HepG2 (cell line): ENCODE measurements around the gene LUC7L. TPM values are rescaled to one million over a fixed set of nuclear protein-coding genes. Genes with fewer than 3 reads are reported as not detected.
A peak's percentile ranks its signal among the peaks of the same experiment; 100 is the strongest.

Experiments
- CC2D1A ChIP-seq: sonication (generic); formaldehyde crosslinking; IDR thresholded peaks from 2 replicates; pipeline ENCODE4 v1.8.1; 2023; ENCODE audit warnings: mild to moderate bottlenecking, missing genetic modification reagents
- DMAP1 ChIP-seq: IDR thresholded peaks from 2 replicates; pipeline ENCODE4 v1.6.1; 2016
- DPF2 ChIP-seq: sonication (generic); formaldehyde crosslinking; IDR thresholded peaks from 2 replicates; pipeline ENCODE4 v1.4.0; 2020; ENCODE audit warnings: mild to moderate bottlenecking, low read depth, missing genetic modification reagents, borderline replicate concordance
- ELF4 ChIP-seq: sonication (generic); formaldehyde crosslinking; IDR thresholded peaks from 2 replicates; pipeline ENCODE4 v1.5.0; 2020; ENCODE audit warnings: missing genetic modification reagents, mild to moderate bottlenecking, moderate library complexity, borderline replicate concordance
- FOXA3 ChIP-seq: IDR thresholded peaks from 2 replicates; pipeline ENCODE4 v1.6.1; 2016; ENCODE audit warnings: missing genetic modification reagents, missing compliant biosample characterization
- HHEX ChIP-seq: IDR thresholded peaks from 2 replicates; pipeline ENCODE4 v1.6.1; 2016; ENCODE audit warnings: control low read depth
- MEIS1 ChIP-seq: sonication (generic); formaldehyde crosslinking; IDR thresholded peaks from 2 replicates; pipeline ENCODE4 v1.9.0; 2021; ENCODE audit warnings: mild to moderate bottlenecking, missing genetic modification reagents, moderate library complexity, borderline replicate concordance
- NFYB ChIP-seq: sonication (generic); formaldehyde crosslinking; IDR thresholded peaks from 2 replicates; pipeline ENCODE4 v1.4.0; 2020; ENCODE audit warnings: missing genetic modification reagents
- POLR2G ChIP-seq: fragments of 200-400 bp; formaldehyde crosslinking; IDR thresholded peaks from 2 replicates; pipeline ENCODE4 v1.6.1; 2018; ENCODE audit warnings: mild to moderate bottlenecking, low read depth, low read length, moderate library complexity
- RORA ChIP-seq: sonication (generic); formaldehyde crosslinking; IDR thresholded peaks from 2 replicates; pipeline ENCODE4 v1.5.0; 2020; ENCODE audit warnings: mild to moderate bottlenecking, missing genetic modification reagents, moderate library complexity
- SNAI1 ChIP-seq: sonication (generic); formaldehyde crosslinking; IDR thresholded peaks from 2 replicates; pipeline ENCODE4 v1.5.0; 2020; ENCODE audit warnings: mild to moderate bottlenecking, missing genetic modification reagents, borderline replicate concordance
- SSRP1 ChIP-seq: IDR thresholded peaks from 2 replicates; pipeline ENCODE4 v1.6.1; 2016; ENCODE audit warnings: control low read depth
- ZBTB38 ChIP-seq: sonication (generic); formaldehyde crosslinking; IDR thresholded peaks from 2 replicates; pipeline ENCODE4 v1.5.1; 2020; ENCODE audit warnings: mild to moderate bottlenecking, missing genetic modification reagents
- ZFP36L1 ChIP-seq: sonication (generic); formaldehyde crosslinking; IDR thresholded peaks from 2 replicates; pipeline ENCODE4 v1.8.0; 2022; ENCODE audit warnings: mild to moderate bottlenecking, missing genetic modification reagents, moderate library complexity
- ZNF768 ChIP-seq: sonication (generic); formaldehyde crosslinking; IDR thresholded peaks from 2 replicates; pipeline ENCODE4 v1.4.0; 2020; ENCODE audit warnings: missing genetic modification reagents
- ZNF781 ChIP-seq: sonication (generic); formaldehyde crosslinking; IDR thresholded peaks from 2 replicates; pipeline ENCODE4 v1.5.1; 2020; ENCODE audit warnings: borderline replicate concordance, mild to moderate bottlenecking, missing genetic modification reagents; ENCODE audit errors: not compliant biosample characterization
- polyA plus RNA-seq, 8 experiments: library from polyadenylated mRNA; depleted of rRNA in 3 of 8; stranded (reverse) in 7 of 8; unstranded in 1 of 8; fragments of >200 nt; fragmentation: Illumina TruSeq in 4 of 8; extraction: Trizol in 4 of 8; gene quantifications; 2 replicates each; pipeline versions ENCODE4 v1.2.1 to v1.2.3, GENCODE V29; 2011 to 2016; ENCODE audit warnings: low read depth in 4 of 8, missing spikeins in 1 of 8, mixed read lengths in 1 of 8; ENCODE audit not compliant: insufficient read depth in 1 of 8
- total RNA-seq, 5 experiments: library from RNA; depleted of rRNA; stranded (reverse); fragments of >200 nt; fragmentation: Illumina TruSeq; extraction: Trizol; gene quantifications; 2 replicates each; pipeline ENCODE4 v1.2.3, GENCODE V29; 2016; ENCODE audit warnings: low read depth in 1 of 5
- TF ChIP-seq, protein P1 (sequence below): sonication (generic); formaldehyde crosslinking; IDR thresholded peaks from 2 replicates; pipeline ENCODE4 v1.4.0; 2020; ENCODE audit warnings: missing genetic modification reagents
- TF ChIP-seq, protein P2 (sequence below): sonication (generic); formaldehyde crosslinking; IDR thresholded peaks from 2 replicates; pipeline ENCODE4 v1.4.0; 2020; ENCODE audit warnings: mild to moderate bottlenecking, missing genetic modification reagents
- TF ChIP-seq, protein P3 (sequence below): sonication (generic); formaldehyde crosslinking; IDR thresholded peaks from 2 replicates; pipeline ENCODE4 v1.4.0; 2020; ENCODE audit warnings: missing genetic modification reagents, borderline replicate concordance
- TF ChIP-seq, protein P4 (sequence below): sonication (generic); formaldehyde crosslinking; IDR thresholded peaks from 2 replicates; pipeline ENCODE4 v1.5.1; 2020; ENCODE audit warnings: mild to moderate bottlenecking, missing genetic modification reagents, borderline replicate concordance

LUC7L gene
- total and polyA plus RNA-seq, 2 of the 13 experiments (the other 11 are each of a cell fraction or from before 2014, with no cell fraction given) = 48.7 to 56.9 TPM

DNA sequence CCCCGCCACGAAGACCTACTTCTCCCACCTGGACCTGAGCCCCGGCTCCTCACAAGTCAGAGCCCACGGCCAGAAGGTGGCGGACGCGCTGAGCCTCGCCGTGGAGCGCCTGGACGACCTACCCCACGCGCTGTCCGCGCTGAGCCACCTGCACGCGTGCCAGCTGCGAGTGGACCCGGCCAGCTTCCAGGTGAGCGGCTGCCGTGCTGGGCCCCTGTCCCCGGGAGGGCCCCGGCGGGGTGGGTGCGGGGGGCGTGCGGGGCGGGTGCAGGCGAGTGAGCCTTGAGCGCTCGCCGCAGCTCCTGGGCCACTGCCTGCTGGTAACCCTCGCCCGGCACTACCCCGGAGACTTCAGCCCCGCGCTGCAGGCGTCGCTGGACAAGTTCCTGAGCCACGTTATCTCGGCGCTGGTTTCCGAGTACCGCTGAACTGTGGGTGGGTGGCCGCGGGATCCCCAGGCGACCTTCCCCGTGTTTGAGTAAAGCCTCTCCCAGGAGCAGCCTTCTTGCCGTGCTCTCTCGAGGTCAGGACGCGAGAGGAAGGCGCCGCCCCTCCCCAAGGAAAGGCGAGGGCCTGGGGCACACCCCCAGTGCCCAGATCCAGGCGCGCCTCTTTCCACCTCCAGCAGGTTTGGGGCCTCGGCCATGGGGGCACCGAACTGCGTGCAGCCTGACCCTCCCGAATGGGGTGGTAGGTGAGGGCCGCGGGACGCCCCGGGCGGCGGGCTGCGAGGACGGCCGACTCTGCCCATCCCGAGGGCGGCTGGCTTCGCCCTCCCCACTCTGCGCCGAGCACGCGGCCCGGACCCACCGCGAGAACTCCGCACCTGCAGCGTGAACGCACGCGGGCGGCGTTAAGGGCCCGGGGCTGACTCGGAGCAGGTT lies 48.3 kb downstream of the LUC7L start (continued):
- TF ChIP-seq ELF4 (peak; percentile 76; the same call in 1 of the 2 replicates), SNAI1 (CRISPR knock-in tag) (peak; percentile 78), POLR2G (peak; percentile 86), ZNF768 (CRISPR knock-in tag) (peak; percentile 81; the same call in 1 of the 2 replicates), DMAP1 (CRISPR knock-in tag) (peak; percentile 79), DPF2 (CRISPR knock-in tag) (no peak), HHEX (CRISPR knock-in tag) (no peak), ZFP36L1 (CRISPR knock-in tag) (peak; percentile 99), RORA (CRISPR knock-in tag) (no peak), MEIS1 (CRISPR knock-in tag) (peak; percentile 87), FOXA3 (CRISPR knock-in tag) (peak; percentile 78), NFYB (no peak), CC2D1A (CRISPR knock-in tag) (no peak), ZNF781 (CRISPR knock-in tag) (peak; percentile 84), SSRP1 (no peak), ZBTB38 (CRISPR knock-in tag) (peak; percentile 97)
- TF ChIP-seq, protein P1, sequence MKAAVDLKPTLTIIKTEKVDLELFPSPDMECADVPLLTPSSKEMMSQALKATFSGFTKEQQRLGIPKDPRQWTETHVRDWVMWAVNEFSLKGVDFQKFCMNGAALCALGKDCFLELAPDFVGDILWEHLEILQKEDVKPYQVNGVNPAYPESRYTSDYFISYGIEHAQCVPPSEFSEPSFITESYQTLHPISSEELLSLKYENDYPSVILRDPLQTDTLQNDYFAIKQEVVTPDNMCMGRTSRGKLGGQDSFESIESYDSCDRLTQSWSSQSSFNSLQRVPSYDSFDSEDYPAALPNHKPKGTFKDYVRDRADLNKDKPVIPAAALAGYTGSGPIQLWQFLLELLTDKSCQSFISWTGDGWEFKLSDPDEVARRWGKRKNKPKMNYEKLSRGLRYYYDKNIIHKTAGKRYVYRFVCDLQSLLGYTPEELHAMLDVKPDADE = peak; percentile 97; the same call in 1 of the 2 replicates
- TF ChIP-seq, protein P2, sequence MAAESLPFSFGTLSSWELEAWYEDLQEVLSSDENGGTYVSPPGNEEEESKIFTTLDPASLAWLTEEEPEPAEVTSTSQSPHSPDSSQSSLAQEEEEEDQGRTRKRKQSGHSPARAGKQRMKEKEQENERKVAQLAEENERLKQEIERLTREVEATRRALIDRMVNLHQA (CRISPR knock-in tag) = no peak
- TF ChIP-seq, protein P3, sequence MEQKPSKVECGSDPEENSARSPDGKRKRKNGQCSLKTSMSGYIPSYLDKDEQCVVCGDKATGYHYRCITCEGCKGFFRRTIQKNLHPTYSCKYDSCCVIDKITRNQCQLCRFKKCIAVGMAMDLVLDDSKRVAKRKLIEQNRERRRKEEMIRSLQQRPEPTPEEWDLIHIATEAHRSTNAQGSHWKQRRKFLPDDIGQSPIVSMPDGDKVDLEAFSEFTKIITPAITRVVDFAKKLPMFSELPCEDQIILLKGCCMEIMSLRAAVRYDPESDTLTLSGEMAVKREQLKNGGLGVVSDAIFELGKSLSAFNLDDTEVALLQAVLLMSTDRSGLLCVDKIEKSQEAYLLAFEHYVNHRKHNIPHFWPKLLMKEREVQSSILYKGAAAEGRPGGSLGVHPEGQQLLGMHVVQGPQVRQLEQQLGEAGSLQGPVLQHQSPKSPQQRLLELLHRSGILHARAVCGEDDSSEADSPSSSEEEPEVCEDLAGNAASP (CRISPR knock-in tag) = peak; percentile 83
- TF ChIP-seq, protein P4, sequence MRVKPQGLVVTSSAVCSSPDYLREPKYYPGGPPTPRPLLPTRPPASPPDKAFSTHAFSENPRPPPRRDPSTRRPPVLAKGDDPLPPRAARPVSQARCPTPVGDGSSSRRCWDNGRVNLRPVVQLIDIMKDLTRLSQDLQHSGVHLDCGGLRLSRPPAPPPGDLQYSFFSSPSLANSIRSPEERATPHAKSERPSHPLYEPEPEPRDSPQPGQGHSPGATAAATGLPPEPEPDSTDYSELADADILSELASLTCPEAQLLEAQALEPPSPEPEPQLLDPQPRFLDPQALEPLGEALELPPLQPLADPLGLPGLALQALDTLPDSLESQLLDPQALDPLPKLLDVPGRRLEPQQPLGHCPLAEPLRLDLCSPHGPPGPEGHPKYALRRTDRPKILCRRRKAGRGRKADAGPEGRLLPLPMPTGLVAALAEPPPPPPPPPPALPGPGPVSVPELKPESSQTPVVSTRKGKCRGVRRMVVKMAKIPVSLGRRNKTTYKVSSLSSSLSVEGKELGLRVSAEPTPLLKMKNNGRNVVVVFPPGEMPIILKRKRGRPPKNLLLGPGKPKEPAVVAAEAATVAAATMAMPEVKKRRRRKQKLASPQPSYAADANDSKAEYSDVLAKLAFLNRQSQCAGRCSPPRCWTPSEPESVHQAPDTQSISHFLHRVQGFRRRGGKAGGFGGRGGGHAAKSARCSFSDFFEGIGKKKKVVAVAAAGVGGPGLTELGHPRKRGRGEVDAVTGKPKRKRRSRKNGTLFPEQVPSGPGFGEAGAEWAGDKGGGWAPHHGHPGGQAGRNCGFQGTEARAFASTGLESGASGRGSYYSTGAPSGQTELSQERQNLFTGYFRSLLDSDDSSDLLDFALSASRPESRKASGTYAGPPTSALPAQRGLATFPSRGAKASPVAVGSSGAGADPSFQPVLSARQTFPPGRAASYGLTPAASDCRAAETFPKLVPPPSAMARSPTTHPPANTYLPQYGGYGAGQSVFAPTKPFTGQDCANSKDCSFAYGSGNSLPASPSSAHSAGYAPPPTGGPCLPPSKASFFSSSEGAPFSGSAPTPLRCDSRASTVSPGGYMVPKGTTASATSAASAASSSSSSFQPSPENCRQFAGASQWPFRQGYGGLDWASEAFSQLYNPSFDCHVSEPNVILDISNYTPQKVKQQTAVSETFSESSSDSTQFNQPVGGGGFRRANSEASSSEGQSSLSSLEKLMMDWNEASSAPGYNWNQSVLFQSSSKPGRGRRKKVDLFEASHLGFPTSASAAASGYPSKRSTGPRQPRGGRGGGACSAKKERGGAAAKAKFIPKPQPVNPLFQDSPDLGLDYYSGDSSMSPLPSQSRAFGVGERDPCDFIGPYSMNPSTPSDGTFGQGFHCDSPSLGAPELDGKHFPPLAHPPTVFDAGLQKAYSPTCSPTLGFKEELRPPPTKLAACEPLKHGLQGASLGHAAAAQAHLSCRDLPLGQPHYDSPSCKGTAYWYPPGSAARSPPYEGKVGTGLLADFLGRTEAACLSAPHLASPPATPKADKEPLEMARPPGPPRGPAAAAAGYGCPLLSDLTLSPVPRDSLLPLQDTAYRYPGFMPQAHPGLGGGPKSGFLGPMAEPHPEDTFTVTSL (CRISPR knock-in tag) = peak; percentile 39; the same call in 1 of the 2 replicates
